Right cardiac atrium (tissue), 5 donors: ENCODE data around the gene RILP. TPM values are rescaled to one million over a fixed set of nuclear protein-coding genes. Genes with fewer than 3 reads are reported as not detected.
A peak's percentile ranks its signal among the peaks of the same experiment; 100 is the strongest.

Experiments
- ATAC-seq, 2 donors: fragments of 200-7000 bp; cut with Tn5 transposase; one replicate each; pipeline versions ENCODE4 v1.8.0 to v1.9.1; 2020; ENCODE audit warnings: moderate library complexity in 2 of 2, mild to moderate bottlenecking in 1 of 2
- DNase-seq, 3 donors: peaks; one replicate each; pipeline ENCODE4 v3.0.0-alpha.2; 2020
- H3K27ac ChIP-seq: one replicate; pipeline ENCODE4 v1.5.1; 2013; ENCODE audit warnings: mild to moderate bottlenecking, low read length, control low read depth, moderate library complexity
- H3K27me3 ChIP-seq: one replicate; pipeline ENCODE4 v1.6.1; 2013; ENCODE audit not compliant: control insufficient read depth, insufficient read depth
- H3K4me1 ChIP-seq: one replicate; pipeline ENCODE4 v1.6.1; 2013; ENCODE audit warnings: low read length; ENCODE audit not compliant: control insufficient read depth, insufficient read depth
- H3K4me3 ChIP-seq: one replicate; pipeline ENCODE4 v1.5.1; 2013; ENCODE audit warnings: low read length, control low read depth
- H3K9me3 ChIP-seq: one replicate; pipeline ENCODE4 v1.6.1; 2013; ENCODE audit warnings: low read length; ENCODE audit not compliant: control insufficient read depth
- WGBS: extraction: QIAGEN DNeasy Blood & Tissue Kit; methylation state at CpG from one replicate; pipeline ENCODE4 v1.1.7; 2013; 5-methylcytosine and 5-hydroxymethylcytosine counted together
- intact Hi-C, 4 donors: fragments of 100-400 bp; cut with DNase I; formaldehyde crosslinking; loops; one replicate each; pipeline versions ENCODE4 v1.11.0 to v1.14.0; 2022 to 2023
- polyA plus RNA-seq: library from polyadenylated mRNA; stranded (reverse); fragments of 200-250 nt; gene quantifications from one replicate; pipeline ENCODE4 v1.2.3, GENCODE V29; 2013
- total RNA-seq, 4 donors: library from RNA; stranded (reverse); fragmentation: NEBNext Ultra II Directional; extraction: Animal tissue kit (Norgen Biotek cat#: 25700); gene quantifications; one replicate each; pipeline ENCODE4 v1.2.1, GENCODE V29; 2021
- donor health status: healthy with polysubstance abuse.
- donor health status: DM: no; HTN: yes; CAD: no.
- donor health status: DM: no; HTN: no; CAD: no.
- donor health status: DM: no; HTN: yes; CAD: no; lungs with severe emphysema.
- donor health status: DM: yes; HTN: yes; CAD: no.

The RILP gene
- total and polyA plus RNA-seq, 5 donors = 31.0 to 75.1 (median 50.6) TPM

GRCh38 chr17:1620486-1620885 is 29.2 kb downstream of the RILP start:
- intact Hi-C loops = no loop called here
- H3K27ac ChIP-seq = no peak overlapping the region
- 87% methylated on average over 13 of the region's 13 CpGs for WGBS

GRCh38 chr17:1617620-1618174 is 32.0 kb downstream of the RILP start:
- Histone ChIP-seq H3K9me3 (no peaks in the 10 kb centered on the region), H3K4me1 (no peaks in the 10 kb centered on the region), H3K4me3 (no peak overlapping the region), H3K27ac (peak overlapping the region; percentile 12), H3K27me3 (no peaks in the 10 kb centered on the region)
- intact Hi-C loops = no loop called here
- WGBS = 54% methylated on average over 20 of the region's 20 CpGs
- ATAC-seq (peak; percentile 80 to 91), DNase-seq (peak; percentile 57 to 69 (median 59))

More at GRCh38 chr17:1620486-1620885, 29.2 kb downstream of the RILP start:
- no peak overlapping the region for H3K4me3 ChIP-seq
- H3K9me3 ChIP-seq = no peaks in the 10 kb centered on the region
- H3K4me1 ChIP-seq = no peaks in the 10 kb centered on the region
- no peak for ATAC-seq
- peak in 1 of 3 donors; percentile 47 for DNase-seq
- H3K27me3 ChIP-seq = no peaks in the 10 kb centered on the region

- Histone ChIP-seq H3K27ac (no peak overlapping the region), H3K4me1 (no peaks in the 10 kb centered on the region), H3K9me3 (no peaks in the 10 kb centered on the region), H3K4me3 (no peak overlapping the region), H3K27me3 (no peaks in the 10 kb centered on the region)
- WGBS = 85% methylated on average over 13 of the region's 13 CpGs
- DNase-seq (no peak), ATAC-seq (no peak)
- intact Hi-C loops = no loop called here
These were observed 33.6 kb downstream of the RILP start for GRCh38 chr17:1616101-1616500.

- ATAC-seq (peak in 1 of 2 donors; percentile 17), DNase-seq (no peak)
- Histone ChIP-seq H3K27me3 (no peaks in the 10 kb centered on the region), H3K4me3 (no peak overlapping the region), H3K9me3 (no peaks in the 10 kb centered on the region), H3K4me1 (no peaks in the 10 kb centered on the region), H3K27ac (no peak overlapping the region)
- intact Hi-C loops = no loop called here
- WGBS = 59% methylated on average over 16 of the region's 16 CpGs
These were observed 37.3 kb downstream of the RILP start for GRCh38 chr17:1612400-1612799.

- ATAC-seq = peak in 1 of 2 donors; percentile 8
- H3K27me3 ChIP-seq = no peaks in the 10 kb centered on the region
These were observed 38.0 kb downstream of the RILP start for GRCh38 chr17:1611715-1612114.

GRCh38 chr17:1608676-1609075 is 41.0 kb downstream of the RILP start:
- WGBS = 91% methylated on average over 7 of the region's 7 CpGs
- Histone ChIP-seq H3K4me3 (no peak overlapping the region), H3K9me3 (no peaks in the 10 kb centered on the region), H3K27me3 (no peaks in the 10 kb centered on the region), H3K27ac (no peak overlapping the region), H3K4me1 (peaks cover 3% of the 10 kb centered on the region)
- ATAC-seq (no peak), DNase-seq (no peak)
- intact Hi-C loops = no loop called here

More at GRCh38 chr17:1611715-1612114, 38.0 kb downstream of the RILP start:
- intact Hi-C loops = no loop called here
- DNase-seq = peak in 2 of 3 donors; percentile 53 to 71
- Histone ChIP-seq H3K4me3 (no peak overlapping the region), H3K27ac (no peak overlapping the region), H3K4me1 (peaks cover 2% of the 10 kb centered on the region), H3K9me3 (no peaks in the 10 kb centered on the region)
- 81% methylated on average over 10 of the region's 10 CpGs for WGBS

- Histone ChIP-seq H3K4me3 (no peak overlapping the region), H3K27me3 (no peaks in the 10 kb centered on the region), H3K27ac (peak overlapping the region; percentile 14), H3K9me3 (no peaks in the 10 kb centered on the region), H3K4me1 (peaks cover 3% of the 10 kb centered on the region)
- DNase-seq (no peak), ATAC-seq (no peak)
- intact Hi-C loops = no loop called here
- WGBS = 90% methylated on average over 5 of the region's 5 CpGs
These were observed 41.7 kb downstream of the RILP start for GRCh38 chr17:1607971-1608320.

GRCh38 chr17:1606352-1606985 is 43.2 kb downstream of the RILP start:
- Histone ChIP-seq H3K27me3 (no peaks in the 10 kb centered on the region), H3K27ac (peak overlapping the region; percentile 23), H3K4me1 (peaks cover 3% of the 10 kb centered on the region), H3K9me3 (no peaks in the 10 kb centered on the region), H3K4me3 (no peak overlapping the region)
- 85% methylated on average over 26 of the region's 26 CpGs for WGBS
- DNase-seq (no peak), ATAC-seq (peak; percentile 4 to 9)
- intact Hi-C loops = no loop called here

GRCh38 chr17:1605681-1606351 is 43.9 kb downstream of the RILP start:
- intact Hi-C loops = no loop called here
- WGBS = 90% methylated on average over 19 of the region's 19 CpGs
- Histone ChIP-seq H3K9me3 (no peaks in the 10 kb centered on the region), H3K4me3 (no peak overlapping the region), H3K27ac (no peak overlapping the region), H3K27me3 (no peaks in the 10 kb centered on the region), H3K4me1 (peaks cover 3% of the 10 kb centered on the region)
- ATAC-seq (peak in 1 of 2 donors; percentile 13), DNase-seq (peak in 1 of 3 donors; percentile 51)

GRCh38 chr17:1604831-1605528 is 44.7 kb downstream of the RILP start:
- intact Hi-C loops = no loop called here
- 59% methylated on average over 35 of the region's 35 CpGs for WGBS
- Histone ChIP-seq H3K4me1 (peaks cover 3% of the 10 kb centered on the region), H3K9me3 (no peaks in the 10 kb centered on the region), H3K27ac (no peak overlapping the region), H3K27me3 (no peaks in the 10 kb centered on the region), H3K4me3 (no peak overlapping the region)
- ATAC-seq = peak in 1 of 2 donors; percentile 7
- no peak for DNase-seq

GRCh38 chr17:1601571-1601970 is 48.1 kb downstream of the RILP start:
- Histone ChIP-seq H3K4me1 (no peaks in the 10 kb centered on the region), H3K27me3 (no peaks in the 10 kb centered on the region), H3K4me3 (no peak overlapping the region), H3K9me3 (no peaks in the 10 kb centered on the region), H3K27ac (no peak overlapping the region)
- 98% methylated on average over 14 of the region's 14 CpGs for WGBS
- ATAC-seq (no peak), DNase-seq (no peak)
- intact Hi-C loops = no loop called here
